ENCODE measurements around the gene FYCO1.

DNA sequence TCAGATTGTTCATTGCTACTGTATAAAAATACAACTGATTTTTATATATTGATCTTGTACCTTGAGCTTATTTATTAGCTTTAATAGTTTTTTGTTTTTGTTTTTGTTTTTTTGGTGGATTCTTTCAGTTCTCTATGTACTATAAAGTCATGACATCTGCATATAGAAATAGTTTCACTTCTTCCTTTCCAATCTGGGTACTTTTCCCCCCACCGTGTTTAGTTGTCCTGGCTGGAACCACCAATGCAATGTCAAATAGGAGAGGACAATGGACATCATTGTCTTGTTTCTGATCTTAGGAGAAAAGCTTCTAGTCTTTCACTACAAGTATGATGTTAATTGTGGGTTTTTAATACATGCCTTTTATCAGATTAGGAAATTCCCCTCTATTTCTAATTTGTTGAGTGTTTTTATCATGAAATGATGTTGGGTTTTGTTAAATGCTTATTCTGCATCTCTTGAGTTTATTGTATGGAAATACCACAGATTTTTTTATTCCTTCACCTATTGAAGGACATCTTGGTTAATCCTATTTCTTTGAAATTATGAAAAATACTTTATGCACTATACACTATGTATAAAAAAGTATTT, 34.4 kb upstream of the FYCO1 start:
- TF ChIP-seq POLR2A (IDR thresholded peaks at IDR 0.05; ENCODE audit: low read length) (no peak), GATA1 (IDR thresholded peaks at IDR 0.05; ENCODE audit: low read depth, low read length) (no peak)

Measured in erythroblast (primary cell).